Neutrophil (primary cell): ENCODE data around the gene CNNM1.

Experiments used
- H3K27ac ChIP-seq: fragments of 200-600 bp; sonication (generic); 2 replicates; pipeline ENCODE4 v1.5.1; 2016; ENCODE audit warnings: mild to moderate bottlenecking, moderate library complexity
- H3K27me3 ChIP-seq: fragments of 200-600 bp; sonication (generic); 2 replicates; pipeline ENCODE4 v1.6.0; 2016; ENCODE audit warnings: mild to moderate bottlenecking
- H3K36me3 ChIP-seq: fragments of 200-600 bp; sonication (generic); 2 replicates; pipeline ENCODE4 v1.5.1; 2017
- H3K4me1 ChIP-seq, 2 experiments: fragments of 200-600 bp in 1 of 2; sonication (generic) in 1 of 2; 1 replicate in 1 of 2; 2 replicates in 1 of 2; pipeline versions ENCODE4 v1.5.1 to v1.6.1; 2013 to 2016; ENCODE audit warnings: low read depth in 1 of 2, low read length in 1 of 2, mild to moderate bottlenecking in 1 of 2, moderate library complexity in 1 of 2; ENCODE audit not compliant: control insufficient read depth in 1 of 2, insufficient read depth in 1 of 2
- H3K4me3 ChIP-seq, 2 experiments: fragments of 200-600 bp in 1 of 2; sonication (generic) in 1 of 2; 1 replicate in 1 of 2; 2 replicates in 1 of 2; pipeline ENCODE4 v1.5.1; 2013 to 2016; ENCODE audit warnings: low read depth in 1 of 2, low read length in 1 of 2, mild to moderate bottlenecking in 1 of 2, moderate library complexity in 1 of 2
- H3K9me3 ChIP-seq: fragments of 200-600 bp; sonication (generic); 2 replicates; pipeline ENCODE4 v1.5.1; 2016
- CTCF ChIP-seq: fragments of 200-600 bp; sonication (generic); IDR thresholded peaks from 2 replicates; pipeline ENCODE4 v1.5.1; 2016; ENCODE audit warnings: antibody characterized with exemption

CNNM1 gene

GRCh38 chr10:99393683-99394082, 64.5 kb downstream of the CNNM1 start:
- no peaks in the 10 kb centered on the region for H3K4me1 ChIP-seq
- H3K27ac ChIP-seq = no peak overlapping the region
- no peaks in the 10 kb centered on the region for H3K9me3 ChIP-seq
- TF ChIP-seq CTCF = no peak
- H3K4me3 ChIP-seq = no peak overlapping the region
- H3K36me3 ChIP-seq = peaks cover 15% of the 10 kb centered on the region
- H3K27me3 ChIP-seq = peaks cover 7% of the 10 kb centered on the region

GRCh38 chr10:99394256-99394655, 65.1 kb downstream of the CNNM1 start:
- Histone ChIP-seq H3K9me3 (no peaks in the 10 kb centered on the region), H3K27ac (no peak overlapping the region), H3K27me3 (peaks cover 7% of the 10 kb centered on the region), H3K4me3 (no peak overlapping the region), H3K4me1 (no peaks in the 10 kb centered on the region), H3K36me3 (peaks cover 19% of the 10 kb centered on the region)
- no peak for TF ChIP-seq CTCF

GRCh38 chr10:99394761-99395386, 65.7 kb downstream of the CNNM1 start:
- H3K27ac ChIP-seq = no peak overlapping the region
- H3K36me3 ChIP-seq = peaks cover 23% of the 10 kb centered on the region
- peaks cover 7% of the 10 kb centered on the region for H3K27me3 ChIP-seq
- no peak overlapping the region for H3K4me3 ChIP-seq
- H3K9me3 ChIP-seq = no peaks in the 10 kb centered on the region
- no peak for TF ChIP-seq CTCF
- H3K4me1 ChIP-seq = no peaks in the 10 kb centered on the region

- peaks cover 29% of the 10 kb centered on the region for H3K36me3 ChIP-seq
- H3K27ac ChIP-seq = no peak overlapping the region
- no peaks in the 10 kb centered on the region for H3K9me3 ChIP-seq
- no peak for TF ChIP-seq CTCF
- H3K27me3 ChIP-seq = peaks cover 3% of the 10 kb centered on the region
- no peaks in the 10 kb centered on the region for H3K4me1 ChIP-seq
- H3K4me3 ChIP-seq = no peak overlapping the region
These were observed 66.7 kb downstream of the CNNM1 start for GRCh38 chr10:99395750-99396445.

- H3K27ac ChIP-seq = no peak overlapping the region
- H3K4me3 ChIP-seq = no peak overlapping the region
- no peaks in the 10 kb centered on the region for H3K4me1 ChIP-seq
- H3K27me3 ChIP-seq = peaks cover 3% of the 10 kb centered on the region
- TF ChIP-seq CTCF = no peak
- H3K36me3 ChIP-seq = peaks cover 29% of the 10 kb centered on the region
- H3K9me3 ChIP-seq = no peaks in the 10 kb centered on the region
These were observed 67.3 kb downstream of the CNNM1 start for GRCh38 chr10:99396471-99396870.
